RKO (cell line): ENCODE results near the gene ACOT7.

Experiments used
- DNase-seq: peaks from one replicate; pipeline ENCODE4 v3.0.0-alpha.2; 2016; ENCODE audit warnings: low spot score

ACOT7 gene

GRCh38 chr1:6360517-6361070, 33.0 kb downstream of the ACOT7 start:
- no peak for DNase-seq

- no peak for DNase-seq
Observed at GRCh38 chr1:6360117-6360496, 33.5 kb downstream of the ACOT7 start.

GRCh38 chr1:6359216-6360116, 34.1 kb downstream of the ACOT7 start:
- no peak for DNase-seq

- DNase-seq, result no peak
Observed at GRCh38 chr1:6358757-6359201, 34.8 kb downstream of the ACOT7 start.

- DNase-seq, result no peak
Observed at GRCh38 chr1:6358144-6358624, 35.4 kb downstream of the ACOT7 start.

GRCh38 chr1:6357243-6357936, 36.2 kb downstream of the ACOT7 start:
- no peak for DNase-seq

GRCh38 chr1:6355621-6356020, 37.9 kb downstream of the ACOT7 start:
- DNase-seq, result no peak

- no peak for DNase-seq
Observed at GRCh38 chr1:6354659-6355317, 38.8 kb downstream of the ACOT7 start.

GRCh38 chr1:6353955-6354658, 39.5 kb downstream of the ACOT7 start:
- DNase-seq, result no peak

- no peak for DNase-seq
Observed at GRCh38 chr1:6353619-6353954, 40.0 kb downstream of the ACOT7 start.

GRCh38 chr1:6352138-6352563, 41.4 kb downstream of the ACOT7 start:
- no peak for DNase-seq

- no peak for DNase-seq
Observed at GRCh38 chr1:6351480-6352137, 42.0 kb downstream of the ACOT7 start.

- no peak for DNase-seq
Observed at GRCh38 chr1:6350416-6351088, 43.0 kb downstream of the ACOT7 start.

GRCh38 chr1:6349254-6349943, 44.2 kb downstream of the ACOT7 start:
- DNase-seq, result no peak

GRCh38 chr1:6348511-6349191, 44.9 kb downstream of the ACOT7 start:
- no peak for DNase-seq

- no peak for DNase-seq
Observed at GRCh38 chr1:6347641-6348487, 45.7 kb downstream of the ACOT7 start.

GRCh38 chr1:6345460-6345859, 48.1 kb downstream of the ACOT7 start:
- no peak for DNase-seq

- DNase-seq, result no peak
Observed at GRCh38 chr1:6345009-6345408, 48.6 kb downstream of the ACOT7 start.
